K562 (cell line): Measurements from ENCODE around the gene EPX. TPM values are rescaled to one million over a fixed set of nuclear protein-coding genes. Genes with fewer than 3 reads are reported as not detected.
A peak's percentile ranks its signal among the peaks of the same experiment; 100 is the strongest.

Experiments used
- ATAC-seq: fragments of 200-7000 bp; cut with Tn5 transposase; 3 replicates; pipeline ENCODE4 v1.9.1; 2020; ENCODE audit warnings: moderate library complexity
- BruUV-seq: library from RNA; stranded (reverse); fragments of 400-500 nt; replicated peaks from 2 replicates; lab custom pipeline; 2021; lab: Mats Ljungman, UMichigan
- CTCF ChIA-PET: fragments of 300-600 bp; formaldehyde crosslinking; extraction: SDS; loops from one replicate; lab custom pipeline; 2021; ENCODE audit warnings: low intra/inter-chr PET ratio; lab: Yijun Ruan, JAX
- POLR2A ChIA-PET: fragments of 300-600, 350-650 bp; sonication (Branson Sonifier 250); formaldehyde crosslinking; extraction: SDS; loops from one replicate; lab custom pipeline; 2021; ENCODE audit warnings: antibody characterized with exemption, inconsistent platforms; lab: Yijun Ruan, JAX
- DNase-seq, 4 experiments: peaks; one replicate each; pipeline versions ENCODE4 v3.0.0 to v3.0.0-alpha.2; 2011 to 2018; ENCODE audit warnings: low spot score in 3 of 4, mixed read lengths in 3 of 4; ENCODE audit errors: extremely low read depth in 1 of 4
- FAIRE-seq: peaks from 2 replicates; lab custom pipeline; 2011; peaks lifted over from hg19 to GRCh38; lab: Jason Lieb, UNC
- H2AFZ ChIP-seq: 2 replicates; pipeline ENCODE4 v1.6.0; 2011; ENCODE audit warnings: low read depth, low read length, control low read depth, inconsistent platforms
- H3K27ac ChIP-seq: fragments of 200-600 bp; 3 replicates; pipeline ENCODE4 v1.8.0; 2011; ENCODE audit warnings: low read depth, mild to moderate bottlenecking, control low read depth, inconsistent platforms, low read length, moderate library complexity, mixed read lengths; ENCODE audit errors: extremely low read depth
- H3K27me3 ChIP-seq, 2 experiments: fragments of 300-600 bp in 1 of 2; 2 replicates in 1 of 2; 3 replicates in 1 of 2; pipeline versions ENCODE4 v1.6.0 to v1.8.0; 2011; ENCODE audit warnings: inconsistent platforms in 2 of 2, low read length in 2 of 2, mild to moderate bottlenecking in 1 of 2, mixed read lengths in 1 of 2, moderate library complexity in 1 of 2; ENCODE audit not compliant: control insufficient read depth in 2 of 2, insufficient read depth in 2 of 2
- H3K36me3 ChIP-seq: fragments of 300-600 bp; 3 replicates; pipeline ENCODE4 v1.8.0; 2011; ENCODE audit warnings: mild to moderate bottlenecking, low read length, inconsistent platforms; ENCODE audit not compliant: control insufficient read depth, insufficient read depth
- H3K4me1 ChIP-seq, 2 experiments: fragments of 200-600 bp in 1 of 2; replicated peaks in 1 of 2; 2 replicates in 1 of 2; 3 replicates in 1 of 2; pipeline versions ENCODE4 v1.5.1 to v1.8.0; 2011; ENCODE audit warnings: inconsistent platforms in 2 of 2, low read length in 2 of 2, mild to moderate bottlenecking in 1 of 2, mixed read lengths in 1 of 2, moderate library complexity in 1 of 2; ENCODE audit not compliant: control insufficient read depth in 2 of 2, insufficient read depth in 2 of 2
- H3K4me2 ChIP-seq: 2 replicates; pipeline ENCODE4 v1.6.1; 2011; ENCODE audit warnings: low read length, control low read depth, inconsistent platforms, mixed read lengths; ENCODE audit not compliant: insufficient read depth
- H3K4me3 ChIP-seq: fragments of 200-600 bp; sonication (generic), shearing (Covaris generic); 2 replicates; pipeline ENCODE4 v1.5.1; 2016; ENCODE audit warnings: control low read depth, inconsistent platforms
- H3K79me2 ChIP-seq: fragments of 200-600 bp; 3 replicates; pipeline ENCODE4 v1.8.0; 2011; ENCODE audit warnings: low read length, inconsistent platforms; ENCODE audit not compliant: control insufficient read depth, insufficient read depth
- H3K9ac ChIP-seq, 2 experiments: 2 replicates each; pipeline versions ENCODE4 v1.6.0 to v1.6.1; 2011; ENCODE audit warnings: low read depth in 2 of 2, low read length in 2 of 2, control low read depth in 1 of 2, inconsistent platforms in 1 of 2, mild to moderate bottlenecking in 1 of 2, mixed read lengths in 1 of 2; ENCODE audit not compliant: insufficient read depth in 1 of 2
- H3K9me1 ChIP-seq: one replicate; pipeline ENCODE4 v1.6.0; 2011; ENCODE audit warnings: inconsistent platforms, mild to moderate bottlenecking, low read length, moderate library complexity; ENCODE audit not compliant: control insufficient read depth, insufficient read depth
- H3K9me3 ChIP-seq: replicated peaks from 2 replicates; pipeline ENCODE4 v1.5.1; 2011; ENCODE audit warnings: low read depth, low read length, inconsistent platforms; ENCODE audit not compliant: control insufficient read depth, insufficient read depth
- H4K20me1 ChIP-seq: replicated peaks from 2 replicates; pipeline ENCODE4 v1.6.1; 2011; ENCODE audit warnings: low read length, inconsistent platforms, mixed read lengths; ENCODE audit not compliant: control insufficient read depth, insufficient read depth
- ATF3 ChIP-seq, 2 experiments: fragments of 450-650 bp in 1 of 2; sonication (generic) in 1 of 2; formaldehyde crosslinking in 1 of 2; IDR thresholded peaks in 1 of 2; conservative IDR thresholded peaks in 1 of 2; 2 replicates each; pipeline versions ENCODE4 v1.6.1 to v1.8.1; 2016 to 2023; ENCODE audit warnings: mild to moderate bottlenecking in 2 of 2, moderate library complexity in 2 of 2, inconsistent platforms in 1 of 2, missing genetic modification reagents in 1 of 2
- FOXO4 ChIP-seq: fragments of 450-650 bp; formaldehyde crosslinking; IDR thresholded peaks from 2 replicates; pipeline ENCODE4 v1.4.0; 2020; ENCODE audit warnings: mild to moderate bottlenecking, moderate library complexity
- HDAC6 ChIP-seq: IDR thresholded peaks from 2 replicates; pipeline ENCODE4 v1.6.1; 2012; ENCODE audit warnings: low read depth, mild to moderate bottlenecking, control low read depth, inconsistent platforms, low read length, moderate library complexity
- HNRNPK ChIP-seq: fragments of 200-400 bp; formaldehyde crosslinking; IDR thresholded peaks from one replicate; pipeline ENCODE4 v1.6.1; 2018; ENCODE audit warnings: mild to moderate bottlenecking, low read depth, low read length; ENCODE audit not compliant: poor library complexity, severe bottlenecking
- MCM5 ChIP-seq: fragments of 450-650 bp; IDR thresholded peaks from 2 replicates; pipeline ENCODE4 v1.6.1; 2016; ENCODE audit warnings: low read depth
- RNF219 ChIP-seq: fragments of 250-450 bp; sonication (Bioruptor Pico); IDR thresholded peaks from 2 replicates; pipeline ENCODE4 v1.5.0; 2022; ENCODE audit warnings: mild to moderate bottlenecking
- TBP ChIP-seq: optimal IDR thresholded peaks from 2 replicates; pipeline ENCODE3; 2011; ENCODE audit warnings: low read depth, low read length, improper control_type of control experiment
- ZNF445 ChIP-seq: fragments of 250-450 bp; sonication (Bioruptor Pico); IDR thresholded peaks from 2 replicates; pipeline ENCODE4 v1.4.0; 2020; ENCODE audit warnings: low read depth, mild to moderate bottlenecking, moderate library complexity
- ZNF764 ChIP-seq: fragments of 250-450 bp; sonication (Bioruptor Pico); IDR thresholded peaks from 2 replicates; pipeline ENCODE4 v1.4.0; 2020; ENCODE audit warnings: low read depth, mild to moderate bottlenecking, moderate library complexity
- WGBS: fragments of 100-300 bp; shearing (Covaris generic); methylation state at CpG from one replicate; pipeline ENCODE4 v1.1.6; 2016; ENCODE audit warnings: low coverage, mixed read lengths; ENCODE audit not compliant: insufficient coverage; ENCODE audit errors: missing lambda C conversion rate; 5-methylcytosine and 5-hydroxymethylcytosine counted together
- in situ Hi-C: fragments of 300-500 bp; cut with MboI; formaldehyde crosslinking; loops from 4 replicates; pipeline ENCODE4 v1.15.0; 2018; ENCODE audit warnings: inconsistent platforms, mixed read lengths
- intact Hi-C: fragments of 100-400 bp; cut with micrococcal nuclease; formaldehyde crosslinking; loops from 2 replicates; pipeline ENCODE4 v1.14.2; 2022
- polyA plus RNA-seq, 8 experiments: library from polyadenylated mRNA; depleted of rRNA in 4 of 8; stranded (reverse) in 5 of 8; unstranded in 3 of 8; fragments of >200 nt; fragmentation: Nextera tagmentation in 2 of 8; fragmentation: Illumina TruSeq in 1 of 8; extraction: Ambion mirVana in 2 of 8; extraction: Trizol in 1 of 8; gene quantifications; 2 replicates each; pipeline versions ENCODE4 v1.2.1 to v1.2.3, GENCODE V29; 2011 to 2014; ENCODE audit warnings: inconsistent platforms in 1 of 8, missing spikeins in 1 of 8
- total RNA-seq, 7 experiments: library from RNA; depleted of rRNA in 6 of 7; stranded (reverse); fragments of >200 nt in 6 of 7; fragmentation: Illumina TruSeq in 2 of 7; extraction: Trizol in 2 of 7; gene quantifications; 2 replicates each; pipeline versions ENCODE4 v1.2.1 to v1.2.3, GENCODE V29; 2011 to 2021; ENCODE audit warnings: low replicate concordance in 1 of 7

The EPX gene
- total and polyA plus RNA-seq, 9 of the 15 experiments (the other 6 are each of a cell fraction or from before 2014, with no cell fraction given): 0.07 to 0.33 (median 0.19) TPM; not detected in 3

- no TSS peak for BruUV-seq
- FAIRE-seq: no peak
These were observed 34.3 kb upstream of the EPX start for GRCh38 chr17:58158181-58158580.

GRCh38 chr17:58161566-58161965, 31.0 kb upstream of the EPX start:
- no peak overlapping the region for H3K27ac ChIP-seq
- DNase-seq (no peak), FAIRE-seq (no peak), ATAC-seq (no peak)
- no peak overlapping the region for H3K9ac ChIP-seq
- H3K4me1 ChIP-seq: peaks cover 0 to 7% of the 10 kb centered on the region in 2 experiments; a peak in 2 of 5 replicates
- in situ Hi-C loops: no loop called here
- no peak overlapping the region for H3K4me3 ChIP-seq
- peaks cover 19 to 22% of the 10 kb centered on the region in 2 experiments for H3K27me3 ChIP-seq
- CTCF ChIA-PET: no interaction called here
- H3K9me1 ChIP-seq: no peaks in the 10 kb centered on the region
- POLR2A ChIA-PET: interaction anchor here (1.2 kb wide), 1 partner anchor 30 kb away, joined by 3 read pairs; no protein-coding TSS in a partner anchor
- no peak overlapping the region for H2AFZ ChIP-seq
- no peaks in the 10 kb centered on the region for H3K9me3 ChIP-seq
- intact Hi-C loops: no loop called here
- 0% methylated on average over 3 of the region's 3 CpGs for WGBS
- BruUV-seq: no TSS peak
- H3K4me2 ChIP-seq: no peak overlapping the region
- H4K20me1 ChIP-seq: no peaks in the 10 kb centered on the region
- H3K36me3 ChIP-seq: no peaks in the 10 kb centered on the region
- no peaks in the 10 kb centered on the region for H3K79me2 ChIP-seq
- TF ChIP-seq ZNF445 (CRISPR knock-in tag): no peak
- TF ChIP-seq ZNF764 (CRISPR knock-in tag): no peak
- TF ChIP-seq RNF219 (CRISPR knock-in tag): no peak
- no peak for TF ChIP-seq ATF3 (IDR thresholded peaks at IDR 0.05)
- no peak for TF ChIP-seq ATF3 (CRISPR knock-in tag; conservative IDR thresholded peaks at IDR 0.05)
- no peak for TF ChIP-seq HDAC6
- TF ChIP-seq FOXO4 (CRISPR knock-in tag): no peak
- no peak for TF ChIP-seq TBP

More at GRCh38 chr17:58158181-58158580, 34.3 kb upstream of the EPX start:
- H3K79me2 ChIP-seq: no peaks in the 10 kb centered on the region
- POLR2A ChIA-PET: no interaction called here
- 0% methylated on average over 2 of the region's 2 CpGs for WGBS
- intact Hi-C loops (no loop called here), in situ Hi-C loops (no loop called here)
- peaks cover 24 to 36% of the 10 kb centered on the region in 2 experiments for H3K27me3 ChIP-seq
- no peak overlapping the region for H3K9ac ChIP-seq
- no peaks in the 10 kb centered on the region for H3K9me3 ChIP-seq
- H3K9me1 ChIP-seq: no peaks in the 10 kb centered on the region
- DNase-seq: no peak
- no peak overlapping the region for H3K4me2 ChIP-seq
- H3K4me3 ChIP-seq: no peak overlapping the region
- TF ChIP-seq HNRNPK (peak; percentile 39), MCM5 (no peak)
- TF ChIP-seq, all 486 proteins: peak for 1
- CTCF ChIA-PET: no interaction called here
- H2AFZ ChIP-seq: no peak overlapping the region
- no peak for ATAC-seq
- peaks cover 0 to 7% of the 10 kb centered on the region in 2 experiments; a peak in 2 of 5 replicates for H3K4me1 ChIP-seq
- H4K20me1 ChIP-seq: no peaks in the 10 kb centered on the region
- no peaks in the 10 kb centered on the region for H3K36me3 ChIP-seq
- no peak overlapping the region for H3K27ac ChIP-seq
